Measurements from ENCODE around the gene GRAP2. TPM values are rescaled to one million over a fixed set of nuclear protein-coding genes. Genes with fewer than 3 reads are reported as not detected.

Gene GRAP2
- total RNA-seq, 4 donors from 2014 or later, result 0.67 to 3.1 (median 1.7) TPM

DNA sequence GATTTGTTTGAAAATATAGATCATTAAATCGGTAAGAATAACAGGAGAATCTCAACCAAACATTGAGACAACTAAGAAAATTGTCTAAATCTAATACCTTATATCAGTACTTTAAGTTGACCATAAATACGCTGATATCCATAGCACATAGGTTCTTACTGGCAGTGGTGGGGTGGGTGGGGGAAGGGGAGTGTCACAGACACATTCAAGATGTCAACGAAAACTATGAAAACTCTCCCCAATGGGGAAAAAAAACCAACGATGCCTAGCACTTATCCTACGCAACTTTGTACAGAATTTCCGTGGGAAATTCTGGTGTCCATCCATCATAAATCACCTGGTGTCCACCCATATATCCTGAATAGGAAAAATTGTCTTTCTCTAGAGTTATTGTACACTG lies 6.2 kb downstream of the GRAP2 start:
- TF ChIP-seq, protein P1, sequence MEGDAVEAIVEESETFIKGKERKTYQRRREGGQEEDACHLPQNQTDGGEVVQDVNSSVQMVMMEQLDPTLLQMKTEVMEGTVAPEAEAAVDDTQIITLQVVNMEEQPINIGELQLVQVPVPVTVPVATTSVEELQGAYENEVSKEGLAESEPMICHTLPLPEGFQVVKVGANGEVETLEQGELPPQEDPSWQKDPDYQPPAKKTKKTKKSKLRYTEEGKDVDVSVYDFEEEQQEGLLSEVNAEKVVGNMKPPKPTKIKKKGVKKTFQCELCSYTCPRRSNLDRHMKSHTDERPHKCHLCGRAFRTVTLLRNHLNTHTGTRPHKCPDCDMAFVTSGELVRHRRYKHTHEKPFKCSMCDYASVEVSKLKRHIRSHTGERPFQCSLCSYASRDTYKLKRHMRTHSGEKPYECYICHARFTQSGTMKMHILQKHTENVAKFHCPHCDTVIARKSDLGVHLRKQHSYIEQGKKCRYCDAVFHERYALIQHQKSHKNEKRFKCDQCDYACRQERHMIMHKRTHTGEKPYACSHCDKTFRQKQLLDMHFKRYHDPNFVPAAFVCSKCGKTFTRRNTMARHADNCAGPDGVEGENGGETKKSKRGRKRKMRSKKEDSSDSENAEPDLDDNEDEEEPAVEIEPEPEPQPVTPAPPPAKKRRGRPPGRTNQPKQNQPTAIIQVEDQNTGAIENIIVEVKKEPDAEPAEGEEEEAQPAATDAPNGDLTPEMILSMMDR (IDR thresholded peaks at IDR 0.05), result no peak
- no peak for TF ChIP-seq POLR2A (IDR thresholded peaks at IDR 0.05)
- no peak for TF ChIP-seq POLR2AphosphoS5 (IDR thresholded peaks at IDR 0.05)
- no peak for TF ChIP-seq EP300 (IDR thresholded peaks at IDR 0.05)
- Histone ChIP-seq H3K27ac (no peak overlapping the region), H3K36me3 (no peaks in the 10 kb centered on the region), H3K9me3 (no peaks in the 10 kb centered on the region), H3K4me3 (no peak overlapping the region), H3K27me3 (peaks cover 15% of the 10 kb centered on the region), H3K4me1 (no peaks in the 10 kb centered on the region)
- WGBS, 2 donors (ENCODE audit: low coverage in 1 of 2), result 71 to 90% methylated on average over 6 of the region's 6 CpGs
- ATAC-seq, result no peak

DNA sequence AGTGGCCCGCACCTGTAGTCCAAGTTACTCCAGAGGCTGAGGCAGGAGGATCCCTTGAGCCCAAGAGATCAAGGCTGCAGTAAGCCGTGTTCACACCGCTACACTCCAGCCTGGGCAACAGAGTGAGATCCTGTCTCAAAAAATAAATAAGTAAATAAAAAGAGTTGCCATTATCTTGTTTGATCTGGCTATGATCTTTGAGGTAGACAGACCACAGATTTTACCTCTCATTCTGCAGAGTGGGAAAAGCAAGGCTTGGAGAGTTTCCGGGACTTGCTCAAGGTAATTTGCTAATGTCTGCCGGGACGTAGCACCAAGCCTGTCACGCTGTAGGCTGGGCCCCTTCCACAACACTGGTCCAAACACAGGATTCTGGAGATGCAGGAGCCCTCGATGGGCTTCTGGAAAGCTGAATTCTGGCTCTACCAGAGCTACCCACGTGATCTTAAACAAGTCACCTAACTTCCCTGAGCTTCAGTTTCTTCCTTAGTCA lies 6.8 kb downstream of the GRAP2 start:
- no peak for ATAC-seq

DNA sequence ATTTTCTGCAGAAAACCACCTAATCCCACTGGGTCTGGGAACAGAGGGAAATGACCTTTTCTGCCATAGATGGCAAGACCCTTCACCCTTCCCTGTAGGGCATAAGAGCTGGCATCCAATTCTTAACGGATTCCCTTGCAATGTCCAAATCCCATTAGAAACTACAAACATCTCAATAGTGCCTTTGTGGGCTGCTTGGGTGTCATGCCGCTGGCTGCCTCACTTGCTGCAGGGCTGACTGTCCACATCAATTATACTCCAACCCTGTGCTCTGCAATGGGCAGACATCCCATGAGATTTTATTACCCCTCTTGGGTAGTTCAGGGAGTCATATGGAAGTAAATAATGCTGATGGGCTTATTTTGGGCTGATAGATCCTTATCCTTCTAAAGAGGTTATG lies 7.3 kb downstream of the GRAP2 start:
- no peak for TF ChIP-seq EP300 (IDR thresholded peaks at IDR 0.05)
- no peak for TF ChIP-seq POLR2AphosphoS5 (IDR thresholded peaks at IDR 0.05)
- no peak for TF ChIP-seq POLR2A (IDR thresholded peaks at IDR 0.05)
- TF ChIP-seq, protein P1 (IDR thresholded peaks at IDR 0.05), result no peak
- WGBS, 2 donors (ENCODE audit: low coverage in 1 of 2), result 62% methylated on average over 2 of the region's 2 CpGs; no CpG with 5 or more reads in 1 of the 2 donors
- Histone ChIP-seq H3K4me1 (no peaks in the 10 kb centered on the region), H3K27me3 (peaks cover 26% of the 10 kb centered on the region), H3K27ac (no peak overlapping the region), H3K36me3 (no peaks in the 10 kb centered on the region), H3K4me3 (no peak overlapping the region), H3K9me3 (no peaks in the 10 kb centered on the region)
- no peak for ATAC-seq

More for the DNA sequence above, 6.8 kb downstream of the GRAP2 start:
- no peak overlapping the region for H3K4me3 ChIP-seq
- no peak for TF ChIP-seq EP300 (IDR thresholded peaks at IDR 0.05)
- TF ChIP-seq POLR2A (IDR thresholded peaks at IDR 0.05), result no peak
- TF ChIP-seq, protein P1 (IDR thresholded peaks at IDR 0.05), result no peak
- TF ChIP-seq POLR2AphosphoS5 (IDR thresholded peaks at IDR 0.05), result no peak
- WGBS, 2 donors (ENCODE audit: low coverage in 1 of 2), result 78 to 88% methylated on average over 2 to 9 of the region's 9 CpGs
- H3K36me3 ChIP-seq, result no peaks in the 10 kb centered on the region
- no peaks in the 10 kb centered on the region for H3K9me3 ChIP-seq
- peaks cover 21% of the 10 kb centered on the region for H3K27me3 ChIP-seq
- H3K27ac ChIP-seq, result no peak overlapping the region
- H3K4me1 ChIP-seq, result no peaks in the 10 kb centered on the region

DNA sequence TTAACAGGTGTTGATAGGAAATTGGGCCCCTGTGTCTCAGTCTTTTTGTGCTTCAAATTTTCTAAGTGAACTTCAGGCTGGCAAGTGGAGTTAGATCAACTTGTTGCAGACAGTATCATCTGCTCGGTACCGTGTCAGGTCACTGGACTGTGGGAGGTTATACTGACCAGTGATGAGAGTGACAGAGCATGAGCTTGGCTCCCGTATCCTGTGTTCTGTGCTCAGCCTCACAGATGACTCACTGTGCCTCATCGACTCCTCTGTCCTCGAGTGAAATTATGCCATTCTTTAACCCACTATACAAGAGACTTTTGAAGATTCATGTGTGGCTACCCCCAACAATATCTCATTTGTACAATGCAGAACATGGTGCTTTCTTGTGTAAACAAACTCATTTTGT lies 7.9 kb downstream of the GRAP2 start:
- no peak overlapping the region for H3K27ac ChIP-seq
- no peak for ATAC-seq
- H3K4me3 ChIP-seq, result no peak overlapping the region
- H3K36me3 ChIP-seq, result no peaks in the 10 kb centered on the region
- TF ChIP-seq POLR2A (IDR thresholded peaks at IDR 0.05), result no peak
- TF ChIP-seq EP300 (IDR thresholded peaks at IDR 0.05), result no peak
- no peak for TF ChIP-seq POLR2AphosphoS5 (IDR thresholded peaks at IDR 0.05)
- TF ChIP-seq, protein P1 (IDR thresholded peaks at IDR 0.05), result no peak
- WGBS, 2 donors (ENCODE audit: low coverage in 1 of 2), result 64 to 66% methylated on average over 3 to 5 of the region's 5 CpGs
- no peaks in the 10 kb centered on the region for H3K4me1 ChIP-seq
- H3K9me3 ChIP-seq, result no peaks in the 10 kb centered on the region
- H3K27me3 ChIP-seq, result peaks cover 28% of the 10 kb centered on the region

DNA sequence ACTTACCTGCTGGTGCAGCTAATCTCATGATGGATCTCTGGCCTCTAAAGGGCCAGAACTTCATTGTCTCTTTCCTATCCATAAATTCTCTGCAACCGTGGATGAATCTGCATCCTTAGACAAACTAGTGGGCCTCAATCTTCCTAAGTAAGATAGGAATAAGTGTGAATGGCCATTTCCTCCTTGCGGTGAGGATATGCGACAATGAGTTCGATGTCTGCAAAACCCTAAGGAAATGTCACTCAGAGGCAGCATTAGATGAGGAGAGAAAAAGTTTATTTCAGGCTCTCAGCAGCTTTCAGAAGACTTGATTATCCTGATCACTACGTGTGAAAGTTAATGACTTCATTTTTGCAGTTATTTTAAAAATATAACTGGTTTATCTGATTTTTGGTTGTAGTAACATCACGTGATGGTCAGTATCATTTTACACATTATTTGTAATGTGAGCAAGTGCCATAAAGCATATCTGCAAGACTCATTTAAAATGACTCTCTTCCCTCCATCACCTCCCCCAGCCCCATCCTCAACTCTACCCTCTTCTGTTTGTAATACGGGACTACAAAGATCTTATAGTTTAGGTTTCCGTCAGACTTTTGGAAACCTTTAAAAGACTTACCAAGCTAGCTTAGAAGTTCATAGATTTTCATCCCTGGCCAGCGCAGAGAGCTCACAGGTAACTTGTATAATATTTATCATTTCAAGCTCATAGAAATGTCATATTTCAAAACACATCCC lies 10.2 kb downstream of the GRAP2 start:
- ATAC-seq, result no peak
- WGBS, 2 donors (ENCODE audit: low coverage in 1 of 2), result 50 to 73% methylated on average over 8 to 9 of the region's 9 CpGs

More for the DNA sequence above, 10.2 kb downstream of the GRAP2 start:
- TF ChIP-seq, protein P1 (IDR thresholded peaks at IDR 0.05), result no peak
- TF ChIP-seq EP300 (IDR thresholded peaks at IDR 0.05) (no peak), POLR2AphosphoS5 (IDR thresholded peaks at IDR 0.05) (no peak), POLR2A (IDR thresholded peaks at IDR 0.05) (no peak)
- Histone ChIP-seq H3K27me3 (peaks cover 28% of the 10 kb centered on the region), H3K4me1 (no peaks in the 10 kb centered on the region), H3K27ac (no peak overlapping the region), H3K9me3 (no peaks in the 10 kb centered on the region), H3K36me3 (no peaks in the 10 kb centered on the region), H3K4me3 (no peak overlapping the region)

All from gastroesophageal sphincter (tissue), 4 donors.